Hematopoietic multipotent progenitor cell treated with erythropoietin and hydrocortisone succinate and interleukin-3 and kit ligand, for 8 days (in vitro differentiated cells): ENCODE measurements around the gene ADGRG1.

Experiments used
- DNase-seq: peaks from one replicate; pipeline ENCODE4 v3.0.0-alpha.2; 2015

Gene ADGRG1

GRCh38 chr16:57688487-57688986 lies 60.1 kb downstream of the ADGRG1 start:
- no peak for DNase-seq

GRCh38 chr16:57688987-57689761 lies 60.7 kb downstream of the ADGRG1 start:
- DNase-seq = peak; percentile 9

GRCh38 chr16:57689762-57690558 lies 61.5 kb downstream of the ADGRG1 start:
- peak; percentile 98 for DNase-seq

GRCh38 chr16:57690782-57691471 lies 62.5 kb downstream of the ADGRG1 start:
- DNase-seq = peak; percentile 82

GRCh38 chr16:57692636-57693035 lies 64.2 kb downstream of the ADGRG1 start:
- DNase-seq = no peak

GRCh38 chr16:57693550-57693949 lies 65.1 kb downstream of the ADGRG1 start:
- no peak for DNase-seq

GRCh38 chr16:57694231-57694724 lies 65.8 kb downstream of the ADGRG1 start:
- DNase-seq = no peak

GRCh38 chr16:57694725-57695679 lies 66.6 kb downstream of the ADGRG1 start, which contains the start of gene DRC7:
TSS of gene DRC7 (plus strand) at chr16:57694806. CDS start at chr16:57697950, 3,144 bp downstream.
- peak; percentile 89 for DNase-seq

- peak; percentile 76 for DNase-seq
Observed at GRCh38 chr16:57695680-57696069, 67.2 kb downstream of the ADGRG1 start.

- DNase-seq = peak; percentile 23
Observed at GRCh38 chr16:57696240-57696639, 67.8 kb downstream of the ADGRG1 start.

GRCh38 chr16:57697896-57698537 lies 69.6 kb downstream of the ADGRG1 start:
- no peak for DNase-seq

GRCh38 chr16:57698812-57699405 lies 70.5 kb downstream of the ADGRG1 start:
- DNase-seq = no peak

- no peak for DNase-seq
Observed at GRCh38 chr16:57699481-57699880, 71.1 kb downstream of the ADGRG1 start.

- DNase-seq = peak; percentile 39
Observed at GRCh38 chr16:57699899-57700298, 71.5 kb downstream of the ADGRG1 start.

GRCh38 chr16:57700781-57701551 lies 72.5 kb downstream of the ADGRG1 start:
- peak; percentile 76 for DNase-seq

- no peak for DNase-seq
Observed at GRCh38 chr16:57701759-57702371, 73.4 kb downstream of the ADGRG1 start.

- no peak for DNase-seq
Observed at GRCh38 chr16:57703416-57704010, 75.1 kb downstream of the ADGRG1 start.

- DNase-seq = no peak
Observed at GRCh38 chr16:57704011-57704904, 75.8 kb downstream of the ADGRG1 start.
